Upper lobe of right lung (tissue), 1 donor: ENCODE measurements around the gene NR2F2. TPM values are rescaled to one million over a fixed set of nuclear protein-coding genes. Genes with fewer than 3 reads are reported as not detected.
A peak's percentile ranks its signal among the peaks of the same experiment; 100 is the strongest.

Experiments
- ATAC-seq: fragments of 200-7000 bp; cut with Tn5 transposase; one replicate; pipeline ENCODE4 v1.9.1; 2020; ENCODE audit warnings: mild to moderate bottlenecking, moderate library complexity
- DNase-seq: peaks from one replicate; pipeline ENCODE4 v3.0.0-alpha.2; 2020
- H3K27ac ChIP-seq: fragments of 200-600 bp; one replicate; pipeline ENCODE4 v1.8.0; 2022
- H3K27me3 ChIP-seq: fragments of 200-600 bp; one replicate; pipeline ENCODE4 v1.8.0; 2022; ENCODE audit warnings: mild to moderate bottlenecking
- H3K36me3 ChIP-seq: fragments of 200-600 bp; one replicate; pipeline ENCODE4 v1.8.0; 2022
- H3K4me1 ChIP-seq: fragments of 200-600 bp; one replicate; pipeline ENCODE4 v1.8.0; 2022
- H3K4me3 ChIP-seq: fragments of 200-600 bp; one replicate; pipeline ENCODE4 v1.8.0; 2022; ENCODE audit warnings: mild to moderate bottlenecking
- H3K9me3 ChIP-seq: fragments of 200-600 bp; one replicate; pipeline ENCODE4 v1.8.0; 2022
- CTCF ChIP-seq: fragments of 200-600 bp; IDR thresholded peaks from one replicate; pipeline ENCODE4 v1.8.0; 2022; ENCODE audit warnings: antibody characterized with exemption
- intact Hi-C: fragments of 100-400 bp; cut with DNase I; formaldehyde crosslinking; loops from one replicate; pipeline ENCODE4 v1.11.0; 2022
- total RNA-seq: library from RNA; stranded (reverse); fragmentation: NEBNext Ultra II Directional; extraction: Animal tissue kit (Norgen Biotek cat#: 25700); gene quantifications from one replicate; pipeline ENCODE4 v1.2.1, GENCODE V29; 2021
- donor health status: DM: no; HTN: yes; CAD: no; lungs with severe emphysema.

NR2F2 gene
- total RNA-seq, 1 donor from 2014 or later = 88.1 TPM

DNA sequence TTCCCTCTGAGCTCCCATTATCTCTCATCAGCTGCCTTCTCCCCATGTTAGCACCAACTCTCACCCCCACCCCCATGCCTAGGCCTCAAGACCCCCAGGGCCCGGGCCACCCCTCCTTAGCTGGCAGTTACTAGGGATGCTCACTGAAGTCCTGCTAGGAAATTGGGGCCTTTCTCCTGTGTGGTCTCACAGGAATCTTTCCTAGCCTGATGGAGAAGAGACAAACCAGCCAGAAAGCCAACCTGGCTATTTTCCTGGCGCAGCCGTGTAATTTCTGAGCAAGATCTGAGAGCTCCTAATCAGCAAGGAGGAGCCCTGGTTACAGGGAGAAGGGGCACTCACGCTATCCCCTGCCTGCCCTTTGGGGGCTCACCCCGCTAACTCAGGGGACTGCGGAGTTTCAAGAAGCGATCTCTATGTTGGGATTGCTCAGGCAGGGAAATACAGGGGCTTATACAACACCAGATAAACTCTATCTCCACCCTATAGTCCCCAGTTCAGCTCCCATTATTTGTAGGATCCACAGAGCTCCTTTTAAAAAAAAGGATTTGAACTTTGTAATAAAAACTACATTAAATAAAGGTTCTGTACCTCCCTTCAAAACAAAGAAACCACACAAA, 25.2 kb downstream of the NR2F2 start:
- Histone ChIP-seq H3K9me3 (no peaks in the 10 kb centered on the region), H3K4me3 (peak overlapping the region; percentile 55), H3K36me3 (no peaks in the 10 kb centered on the region), H3K27me3 (peaks cover 63% of the 10 kb centered on the region), H3K4me1 (peaks cover 20% of the 10 kb centered on the region), H3K27ac (no peak overlapping the region)
- no peak for TF ChIP-seq CTCF
- ATAC-seq = no peak
- DNase-seq = no peak
- intact Hi-C loops = no loop called here

- intact Hi-C loops = no loop called here
- H3K27me3 ChIP-seq = peaks cover 69% of the 10 kb centered on the region
These were observed 26.3 kb downstream of the NR2F2 start for GRCh38 chr15:96356494-96357455.

DNA sequence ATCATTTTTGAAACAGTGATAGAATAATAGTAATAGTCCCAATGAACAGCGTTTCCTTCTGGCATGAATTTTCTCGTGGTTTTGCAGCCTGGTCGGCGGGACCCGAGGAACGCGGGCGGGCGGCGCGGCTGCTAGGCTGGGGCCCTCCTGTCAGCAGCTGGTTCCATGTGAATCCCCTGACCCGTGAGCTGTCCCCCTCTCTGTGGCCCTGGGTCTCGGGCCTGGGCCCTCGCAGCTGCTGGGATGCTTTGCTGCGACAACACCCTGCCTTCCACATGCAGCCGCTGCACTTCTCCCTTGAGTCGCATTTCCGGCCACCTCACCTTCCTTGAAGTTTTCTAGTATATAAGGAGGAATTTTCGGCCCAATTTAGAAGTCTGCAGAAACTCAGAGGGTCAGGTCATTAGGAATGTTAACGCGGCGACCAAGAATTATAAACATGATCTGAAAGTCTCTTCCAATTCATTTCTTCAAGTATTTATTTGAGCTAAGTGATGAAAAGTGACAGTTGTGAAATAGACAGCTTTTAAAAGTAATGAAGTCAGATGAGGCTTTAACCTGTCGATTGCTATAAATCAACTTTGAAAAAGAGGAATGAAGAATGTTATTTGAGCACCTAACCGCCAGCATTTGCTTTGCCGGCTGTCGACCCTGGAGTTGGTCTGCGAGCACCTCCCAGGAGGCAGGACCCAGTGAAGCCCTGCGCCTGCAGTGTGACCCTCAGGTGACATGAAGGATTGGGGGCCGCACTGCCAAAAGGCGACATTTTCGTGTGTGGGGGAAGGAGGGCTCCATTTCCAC, 27.7 kb downstream of the NR2F2 start:
- TF ChIP-seq CTCF = no peak
- DNase-seq (no peak), ATAC-seq (no peak)
- Histone ChIP-seq H3K36me3 (no peaks in the 10 kb centered on the region), H3K27ac (peak overlapping the region; percentile 24), H3K4me1 (peaks cover 20% of the 10 kb centered on the region), H3K9me3 (no peaks in the 10 kb centered on the region), H3K4me3 (peak overlapping the region; percentile 64), H3K27me3 (peaks cover 67% of the 10 kb centered on the region)
- intact Hi-C loops = no loop called here

More at GRCh38 chr15:96356494-96357455, 26.3 kb downstream of the NR2F2 start:
- peak overlapping the region; percentile 64 for H3K4me3 ChIP-seq
- H3K4me1 ChIP-seq = peaks cover 20% of the 10 kb centered on the region
- peak; percentile 88 for DNase-seq
- H3K9me3 ChIP-seq = no peaks in the 10 kb centered on the region
- TF ChIP-seq CTCF = peak; percentile 97
- peak overlapping the region; percentile 44 for H3K27ac ChIP-seq
- ATAC-seq = peak; percentile 87
- H3K36me3 ChIP-seq = no peaks in the 10 kb centered on the region

DNA sequence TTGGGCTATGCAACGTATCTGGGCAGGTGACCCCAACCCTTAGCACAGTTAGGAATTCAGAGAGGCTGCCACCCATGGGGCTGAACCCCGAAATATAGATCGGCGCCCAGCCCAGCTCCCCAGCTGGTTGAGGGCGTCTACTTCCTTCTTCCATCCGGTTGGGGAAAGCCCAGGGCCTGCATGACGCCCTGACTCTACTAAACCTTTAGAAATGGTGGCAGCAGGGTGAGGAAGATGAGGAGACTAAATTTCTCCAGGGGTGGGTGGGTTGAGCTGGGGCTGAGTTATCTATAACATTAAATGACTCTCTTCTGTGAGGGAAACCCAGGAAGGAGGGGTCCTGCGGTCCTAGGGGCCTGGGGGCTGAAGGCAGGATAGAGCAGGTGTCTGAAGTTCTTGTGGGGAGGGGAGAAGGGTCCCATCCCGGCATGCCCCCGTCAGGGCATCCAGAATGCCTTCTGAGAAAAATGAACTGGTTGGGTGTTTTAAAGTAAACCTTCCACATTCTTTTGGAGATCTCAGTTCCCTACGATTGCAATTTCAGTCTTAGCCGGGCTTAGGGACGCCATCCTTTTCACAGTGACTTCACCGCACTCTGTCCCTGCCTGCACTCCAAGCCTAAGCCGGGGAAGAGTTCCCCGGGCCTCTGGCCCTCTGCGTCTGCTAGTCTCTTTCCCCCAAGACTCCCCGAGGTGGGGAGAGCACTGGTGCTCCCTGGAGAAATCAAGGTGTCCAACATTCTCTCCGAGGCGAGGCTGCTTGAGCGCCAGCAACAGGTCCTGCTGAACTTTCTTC, 28.5 kb downstream of the NR2F2 start:
- peaks cover 20% of the 10 kb centered on the region for H3K4me1 ChIP-seq
- H3K4me3 ChIP-seq = no peak overlapping the region
- H3K27me3 ChIP-seq = peaks cover 69% of the 10 kb centered on the region
- no peak for DNase-seq
- H3K27ac ChIP-seq = no peak overlapping the region
- intact Hi-C loops = no loop called here
- no peak for ATAC-seq
- no peaks in the 10 kb centered on the region for H3K36me3 ChIP-seq
- H3K9me3 ChIP-seq = no peaks in the 10 kb centered on the region
- no peak for TF ChIP-seq CTCF
